ENCODE data around the gene CYB561.
A peak's percentile ranks its signal among the peaks of the same experiment; 100 is the strongest.

The CYB561 gene

DNA sequence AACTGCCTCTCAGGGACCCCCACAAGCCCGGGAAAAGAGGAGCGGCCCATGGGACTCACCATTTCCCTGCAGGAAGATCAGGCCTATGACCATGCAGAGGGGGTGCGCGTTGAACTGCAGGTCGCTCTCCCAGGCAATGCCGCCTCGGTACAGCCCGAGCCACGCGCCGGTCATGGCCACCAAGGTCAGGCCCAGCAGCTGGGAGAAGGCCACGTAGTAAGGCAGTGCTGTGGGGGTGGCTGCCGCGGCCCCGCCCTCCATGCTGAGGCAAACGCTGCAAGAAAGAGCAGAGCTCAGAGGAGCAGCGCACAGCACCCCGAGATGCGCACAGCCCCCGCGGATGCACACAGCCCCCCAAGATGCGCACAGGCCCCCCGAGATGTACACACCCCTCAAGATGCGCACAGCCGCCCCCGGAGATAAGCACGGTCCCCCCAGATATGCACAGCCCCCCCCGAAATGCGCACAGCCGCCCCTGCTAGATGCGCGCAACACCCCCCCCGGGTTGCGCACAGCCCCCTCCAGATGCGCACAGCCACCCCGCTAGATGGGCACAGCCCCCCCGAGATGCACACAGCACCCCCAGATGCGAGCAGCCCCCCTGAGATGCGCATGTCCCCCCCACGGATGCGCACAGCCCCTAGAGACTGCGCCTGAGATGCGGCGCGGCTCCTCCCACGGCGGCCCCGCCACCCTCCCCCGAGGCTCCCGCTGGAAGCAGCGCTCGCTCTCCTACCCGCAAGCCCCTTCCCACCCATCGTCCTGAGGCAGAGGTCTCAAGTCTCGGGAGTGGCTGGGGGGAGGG, 8.6 kb downstream of the CYB561 start:
- no peak overlapping the region for H3K4me3 ChIP-seq (ENCODE audit: low read depth, low read length)
- no peak for DNase-seq (ENCODE audit: low read depth)

DNA sequence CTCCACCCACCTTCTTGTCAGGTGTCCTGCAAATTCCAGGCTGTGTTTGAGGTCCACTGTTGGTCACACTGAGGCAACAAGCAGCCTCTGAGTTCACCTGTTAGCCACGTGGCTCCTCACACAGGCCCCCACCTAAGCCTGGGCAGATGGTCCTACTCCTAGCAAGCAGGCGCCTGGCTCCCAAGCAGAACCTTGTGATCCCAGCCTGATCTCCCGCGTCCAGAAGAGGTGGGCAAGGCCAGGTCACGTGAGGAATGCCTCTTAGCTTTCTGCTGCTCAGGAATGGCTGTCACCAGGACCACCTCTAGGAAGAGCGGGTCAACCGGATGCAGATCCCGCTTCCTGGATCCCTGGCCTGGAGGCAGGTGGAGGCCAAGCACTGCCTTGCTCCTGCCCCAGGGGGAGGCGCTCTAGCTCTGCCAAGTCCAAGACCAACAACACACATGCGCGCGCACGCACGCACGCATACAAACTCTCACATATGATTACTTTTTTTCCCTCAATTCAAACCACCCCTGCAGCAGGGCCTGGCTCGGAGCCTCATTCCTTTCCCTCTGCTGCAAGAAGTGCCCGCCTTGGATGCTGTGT, 9.5 kb downstream of the CYB561 start:
- no peak for DNase-seq (ENCODE audit: low read depth)
- H3K4me3 ChIP-seq (ENCODE audit: low read depth, low read length): no peak overlapping the region

DNA sequence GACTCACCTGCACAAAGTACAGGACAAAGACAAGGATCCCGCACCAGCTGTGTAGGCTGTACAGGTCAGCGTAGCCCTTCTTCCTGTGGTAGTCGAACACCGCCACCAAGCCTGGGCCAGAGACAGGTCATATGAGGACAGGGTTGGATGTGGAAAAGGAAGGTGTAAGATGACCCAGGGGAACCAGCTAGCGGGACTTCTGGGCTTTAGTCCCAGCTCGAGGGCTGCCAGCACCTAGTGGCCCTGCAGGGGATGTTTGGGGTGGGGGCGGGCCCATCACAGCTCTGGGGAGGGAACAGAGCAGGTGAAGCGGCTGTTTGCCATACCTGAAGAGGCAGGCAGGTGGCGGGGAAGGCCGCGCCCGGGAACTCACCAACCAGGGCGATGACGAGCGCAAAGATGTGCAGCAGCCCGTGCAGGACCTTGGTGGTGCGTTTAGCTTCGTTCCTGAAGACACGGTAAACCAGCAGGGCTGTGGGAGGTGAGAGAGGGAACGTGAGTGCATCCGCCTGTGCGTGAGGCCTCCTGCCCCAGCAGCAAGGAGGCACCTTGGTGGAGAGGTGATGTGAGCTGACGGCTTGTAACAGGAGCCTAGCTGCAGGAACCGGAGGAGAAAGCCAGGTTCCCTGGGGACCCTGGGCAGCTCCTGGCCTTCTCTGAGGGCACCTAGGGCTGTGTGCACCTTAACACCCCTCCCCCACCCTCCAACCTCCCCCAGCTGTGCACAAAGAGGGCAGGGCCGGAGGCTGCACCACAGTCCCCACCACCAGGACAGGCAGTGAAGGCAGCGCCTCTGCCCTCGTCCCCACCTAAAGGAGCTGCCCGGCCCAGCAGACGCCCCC, 10.2 kb downstream of the CYB561 start:
- H3K4me3 ChIP-seq (ENCODE audit: low read depth, low read length): no peak overlapping the region
- no peak for DNase-seq (ENCODE audit: low read depth)

DNA sequence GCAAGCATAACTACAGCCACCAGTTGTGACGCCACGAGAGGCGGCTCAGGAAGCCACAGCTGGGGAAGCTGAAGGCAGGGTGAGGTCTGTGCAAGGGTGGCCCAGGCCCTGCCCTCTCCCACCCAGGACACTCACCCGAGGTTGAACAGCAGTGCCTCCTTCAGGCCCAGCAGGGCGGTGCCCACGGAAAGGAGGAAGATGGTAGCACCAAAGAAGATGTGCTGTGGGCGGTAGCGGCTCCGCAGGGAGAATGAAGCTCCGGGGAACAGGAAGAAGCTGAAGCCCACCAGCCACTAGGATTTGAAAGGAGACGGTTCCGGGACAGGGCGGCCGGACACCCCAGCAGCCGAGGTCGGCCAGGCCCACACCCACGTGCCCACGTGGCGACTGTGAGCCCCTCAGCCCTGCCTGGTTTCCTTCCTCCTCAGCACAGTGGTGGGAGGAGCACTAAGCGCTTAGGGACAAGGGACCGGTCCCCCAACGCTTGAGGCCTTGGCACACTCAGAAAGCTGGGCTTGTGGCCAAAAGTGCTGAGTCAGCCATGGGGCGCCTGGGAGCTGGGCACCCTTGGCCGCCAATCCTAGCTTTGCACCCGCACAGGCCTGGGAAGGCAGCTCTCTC, 11.0 kb downstream of the CYB561 start:
- no peak for DNase-seq (ENCODE audit: low read depth)
- H3K4me3 ChIP-seq (ENCODE audit: low read depth, low read length): no peak overlapping the region

DNA sequence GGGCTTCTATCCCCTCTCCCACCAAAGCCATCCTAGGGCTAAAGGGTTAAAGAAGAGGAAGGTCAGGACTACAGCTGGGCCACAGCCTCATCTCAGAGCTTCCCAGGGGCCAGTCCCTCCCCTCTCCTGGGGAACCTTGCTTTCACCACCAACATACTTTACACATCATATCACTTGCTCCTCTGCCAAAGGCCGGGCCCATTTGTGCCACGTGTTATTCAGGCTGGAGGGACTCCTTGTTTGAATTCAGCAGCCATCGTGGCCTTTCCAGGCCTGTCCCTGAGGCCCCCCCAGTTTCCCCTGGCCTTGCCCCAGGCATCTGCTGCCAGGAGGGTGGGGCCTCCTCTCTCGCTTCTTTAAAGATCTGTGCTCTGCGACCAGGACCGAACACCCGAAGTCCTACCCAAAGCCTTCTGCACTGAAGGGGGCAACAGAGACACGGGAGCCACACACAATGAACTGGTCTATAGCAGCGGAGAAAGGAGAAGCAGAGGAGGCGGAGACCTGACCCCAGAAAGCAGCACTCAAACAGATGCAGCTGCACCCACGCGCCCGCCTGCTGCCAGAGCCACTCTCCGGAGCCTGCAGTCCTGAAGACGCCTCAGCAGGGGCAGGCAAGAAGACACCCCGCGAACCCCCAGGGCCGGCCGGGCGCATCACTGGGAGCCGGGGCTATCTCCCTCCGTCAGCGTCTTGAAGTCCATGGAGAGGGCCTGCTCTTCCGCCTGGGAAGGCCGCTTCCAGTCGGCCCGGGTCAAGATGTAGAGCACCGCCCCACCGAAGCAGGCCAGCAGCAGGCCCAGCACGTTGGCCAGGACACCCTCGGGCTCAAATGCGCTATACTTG, 12.1 kb downstream of the CYB561 start:
- peak; percentile 87 for DNase-seq (ENCODE audit: low read depth)
- H3K4me3 ChIP-seq (ENCODE audit: low read depth, low read length): no peak overlapping the region

DNA sequence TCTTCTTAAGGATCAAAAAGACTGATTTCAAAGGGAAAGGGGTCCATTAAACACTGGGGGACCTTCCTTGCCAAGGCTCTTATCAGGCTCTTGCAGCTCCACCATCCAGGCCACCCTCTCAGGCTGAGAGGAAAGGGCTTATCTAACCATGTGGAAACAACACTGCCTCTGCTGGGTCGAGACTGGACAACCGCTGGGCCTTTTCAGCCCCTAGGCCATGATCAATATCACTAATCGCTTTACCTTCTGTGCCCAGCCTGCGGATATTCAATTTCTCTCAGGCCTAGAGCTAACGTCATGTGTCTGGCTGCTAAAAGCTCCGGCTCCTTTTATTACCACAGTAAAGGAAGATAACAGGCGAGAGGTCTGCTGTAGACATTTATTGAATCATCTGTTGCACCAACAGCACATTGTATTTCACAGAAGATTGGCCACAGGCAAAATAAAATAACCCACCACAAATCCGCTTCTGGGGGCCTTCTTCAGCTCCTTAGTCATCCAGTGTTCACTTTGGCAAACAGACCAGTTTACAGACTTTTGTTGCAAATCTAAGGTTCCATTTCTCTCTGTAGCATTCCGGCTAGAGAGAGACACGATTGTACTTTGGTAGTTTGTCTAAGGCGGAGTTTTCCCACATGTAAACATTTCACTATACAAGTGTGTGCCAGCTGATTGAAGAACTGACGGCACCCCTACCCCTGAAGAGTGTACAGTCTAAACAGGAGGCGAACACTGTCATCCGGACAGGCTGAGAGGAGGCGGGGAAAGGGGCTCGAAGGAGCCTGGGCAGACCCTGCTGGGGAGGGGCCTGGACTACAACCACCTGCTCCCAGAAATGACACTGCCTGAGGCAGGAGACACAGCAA, 13.9 kb downstream of the CYB561 start:
- H3K4me3 ChIP-seq (ENCODE audit: low read depth, low read length): no peak overlapping the region
- peak; percentile 53 for DNase-seq (ENCODE audit: low read depth)

DNA sequence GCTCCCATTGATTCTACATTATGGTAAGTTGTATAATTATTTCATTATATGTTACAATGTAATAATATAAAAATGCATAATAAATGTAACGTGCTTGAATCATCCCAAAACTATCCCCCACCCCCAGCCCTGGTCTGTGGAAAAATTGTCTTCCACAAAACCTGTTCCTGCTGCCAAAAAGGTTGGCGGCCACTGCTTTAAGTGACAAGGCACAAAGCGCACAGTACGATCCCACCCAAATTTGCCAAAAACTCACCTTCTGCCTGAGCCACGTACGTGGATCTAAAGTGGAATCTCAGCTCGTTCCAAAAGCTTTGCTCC, 14.5 kb downstream of the CYB561 start:
- no peak for DNase-seq (ENCODE audit: low read depth)
- H3K4me3 ChIP-seq (ENCODE audit: low read depth, low read length): no peak overlapping the region

DNA sequence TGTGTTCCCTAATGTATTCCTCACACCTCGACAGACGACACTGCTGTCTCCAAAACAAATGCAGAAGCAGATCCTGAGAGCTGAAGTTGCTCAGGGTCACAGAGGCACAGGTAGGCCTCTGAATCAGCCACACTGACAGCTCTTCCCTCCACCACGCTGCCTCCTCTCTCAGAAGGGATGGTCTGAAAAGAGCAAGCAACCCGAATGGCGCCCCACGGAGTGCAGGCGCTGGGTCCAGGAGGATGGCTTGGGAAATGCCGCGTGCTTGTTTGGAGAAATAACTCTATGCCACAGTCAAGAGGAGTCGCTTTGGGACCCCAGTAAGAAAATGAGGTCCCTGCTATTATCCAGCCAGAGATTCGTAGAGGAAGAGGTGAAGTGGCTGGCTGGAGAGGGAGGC, 15.9 kb downstream of the CYB561 start:
- DNase-seq (ENCODE audit: low read depth): no peak

DNA sequence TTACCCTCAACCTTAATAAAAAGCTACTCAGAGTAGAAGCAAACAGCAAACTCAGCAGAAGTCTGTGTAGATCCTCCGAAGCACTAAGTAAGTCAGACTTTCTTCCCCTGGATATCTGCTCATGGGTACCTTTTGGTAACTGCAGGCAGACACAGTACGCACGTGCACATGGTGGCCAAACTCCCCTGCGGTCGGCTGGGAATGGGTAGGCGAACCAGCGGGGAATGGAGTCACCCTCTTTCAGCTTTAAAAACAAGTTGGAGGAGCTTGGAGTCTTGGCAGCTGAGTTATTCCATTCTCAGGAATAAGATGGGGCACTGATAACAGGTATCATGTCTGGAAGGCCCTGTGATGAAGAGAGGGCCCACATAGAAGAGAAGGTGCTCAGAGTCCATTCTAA, 16.3 kb downstream of the CYB561 start:
- H3K4me3 ChIP-seq (ENCODE audit: low read depth, low read length): no peak overlapping the region
- DNase-seq (ENCODE audit: low read depth): no peak

More for the DNA sequence above, 15.9 kb downstream of the CYB561 start:
- no peak overlapping the region for H3K4me3 ChIP-seq (ENCODE audit: low read depth, low read length)

DNA sequence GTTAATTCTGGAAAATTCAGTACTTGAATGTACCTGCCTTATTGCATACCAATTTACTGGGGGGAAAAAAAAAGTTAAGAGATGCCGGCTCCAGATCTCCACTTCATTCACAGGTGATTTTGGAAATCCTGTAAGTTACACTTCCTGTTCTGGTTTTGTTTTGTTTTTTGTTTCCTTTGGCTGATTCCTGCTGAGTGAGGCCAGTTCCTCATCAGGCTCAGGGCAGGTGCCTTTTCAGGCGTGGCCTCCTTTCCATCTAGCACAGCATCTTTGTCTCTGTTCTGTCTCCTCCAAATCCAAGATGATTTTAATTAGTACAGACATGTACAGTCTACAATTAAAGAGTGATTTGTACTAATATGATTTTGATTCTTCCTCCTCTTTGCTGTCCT, 19.2 kb downstream of the CYB561 start:
- no peak overlapping the region for H3K4me3 ChIP-seq (ENCODE audit: low read depth, low read length)
- DNase-seq (ENCODE audit: low read depth): no peak

DNA sequence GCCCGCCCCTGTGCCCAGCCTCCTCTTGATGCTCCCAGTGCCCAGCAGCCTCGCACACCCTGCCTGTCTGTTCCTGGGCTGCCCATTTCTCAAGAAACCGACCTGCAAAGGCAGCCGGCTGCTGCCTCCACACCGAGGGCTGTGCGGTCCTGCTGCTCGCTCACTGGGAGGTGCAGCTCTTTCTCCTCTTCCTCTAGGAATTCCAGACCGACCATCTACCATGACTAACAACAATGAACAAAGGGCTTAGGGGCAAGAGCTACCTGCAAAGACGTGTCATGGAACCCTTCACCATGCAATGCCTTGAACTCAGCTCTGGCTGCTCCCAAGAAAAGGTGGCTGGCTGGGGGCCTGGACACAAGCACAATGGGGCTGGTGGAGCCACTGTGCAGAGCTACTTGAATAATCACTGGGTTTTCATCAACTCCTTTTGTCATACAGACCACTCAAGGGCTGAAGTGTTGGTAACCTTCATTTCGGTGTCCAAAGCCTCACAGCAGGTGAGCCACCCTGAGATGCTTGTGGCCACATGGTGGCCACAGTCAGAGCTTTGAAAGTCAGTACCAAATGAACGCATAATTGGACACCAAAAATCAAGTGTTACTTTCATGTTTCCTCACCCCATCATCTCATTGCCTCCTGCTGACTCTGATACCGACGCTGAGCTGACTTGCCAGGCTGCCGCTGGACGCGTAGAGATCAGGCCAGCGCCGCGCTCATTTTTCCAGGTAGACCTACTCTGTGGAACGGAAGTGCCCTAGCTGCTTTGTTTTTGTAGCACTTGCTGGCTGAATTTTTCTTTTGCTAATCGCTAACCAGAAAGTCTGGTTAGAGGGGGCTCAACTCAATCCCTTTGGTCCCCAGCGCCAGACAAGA, 19.8 kb downstream of the CYB561 start:
- no peak for DNase-seq (ENCODE audit: low read depth)

DNA sequence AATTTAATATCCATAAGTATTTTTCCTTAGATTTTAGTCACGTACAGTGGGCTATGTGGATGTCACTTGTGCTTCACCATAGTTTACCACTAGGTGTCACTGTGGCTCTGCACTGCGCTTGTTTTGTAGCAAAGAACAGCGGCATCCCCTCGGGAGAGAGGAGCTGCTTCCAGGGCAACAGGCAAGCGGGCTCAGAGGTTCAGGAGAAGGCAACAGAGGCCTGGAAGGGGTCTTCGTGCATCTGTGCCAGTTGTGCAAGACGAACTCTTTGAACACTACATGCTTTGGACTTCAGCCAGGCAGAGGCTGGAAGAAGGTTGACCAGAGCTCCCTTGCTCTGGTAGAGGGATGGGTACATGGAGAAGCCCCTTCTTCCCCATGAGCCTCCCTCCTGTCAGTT, 20.6 kb downstream of the CYB561 start:
- no peak overlapping the region for H3K4me3 ChIP-seq (ENCODE audit: low read depth, low read length)
- DNase-seq (ENCODE audit: low read depth): peak; percentile 62

More for the DNA sequence above, 19.8 kb downstream of the CYB561 start:
- H3K4me3 ChIP-seq (ENCODE audit: low read depth, low read length): no peak overlapping the region

DNA sequence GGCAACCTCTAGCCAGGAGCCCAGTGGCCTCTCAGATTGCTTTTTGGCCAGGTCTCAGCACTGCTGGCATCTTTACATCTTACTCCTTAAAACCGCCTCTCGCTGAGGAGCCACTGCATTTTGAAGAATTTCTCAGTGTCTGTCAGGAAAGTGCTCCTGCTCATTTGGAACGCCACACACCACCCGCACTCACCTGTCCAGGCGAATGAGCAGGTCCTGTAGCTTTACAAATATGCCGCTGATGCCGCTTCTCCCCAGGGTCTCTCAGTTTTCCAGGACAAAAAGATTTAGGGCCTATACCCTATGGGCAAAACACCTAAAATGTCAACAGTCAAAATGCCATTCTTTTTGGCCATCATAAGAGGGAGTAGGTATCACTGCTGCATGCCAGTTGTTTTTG, 22.1 kb downstream of the CYB561 start:
- no peak for DNase-seq (ENCODE audit: low read depth)
- no peak overlapping the region for H3K4me3 ChIP-seq (ENCODE audit: low read depth, low read length)

DNA sequence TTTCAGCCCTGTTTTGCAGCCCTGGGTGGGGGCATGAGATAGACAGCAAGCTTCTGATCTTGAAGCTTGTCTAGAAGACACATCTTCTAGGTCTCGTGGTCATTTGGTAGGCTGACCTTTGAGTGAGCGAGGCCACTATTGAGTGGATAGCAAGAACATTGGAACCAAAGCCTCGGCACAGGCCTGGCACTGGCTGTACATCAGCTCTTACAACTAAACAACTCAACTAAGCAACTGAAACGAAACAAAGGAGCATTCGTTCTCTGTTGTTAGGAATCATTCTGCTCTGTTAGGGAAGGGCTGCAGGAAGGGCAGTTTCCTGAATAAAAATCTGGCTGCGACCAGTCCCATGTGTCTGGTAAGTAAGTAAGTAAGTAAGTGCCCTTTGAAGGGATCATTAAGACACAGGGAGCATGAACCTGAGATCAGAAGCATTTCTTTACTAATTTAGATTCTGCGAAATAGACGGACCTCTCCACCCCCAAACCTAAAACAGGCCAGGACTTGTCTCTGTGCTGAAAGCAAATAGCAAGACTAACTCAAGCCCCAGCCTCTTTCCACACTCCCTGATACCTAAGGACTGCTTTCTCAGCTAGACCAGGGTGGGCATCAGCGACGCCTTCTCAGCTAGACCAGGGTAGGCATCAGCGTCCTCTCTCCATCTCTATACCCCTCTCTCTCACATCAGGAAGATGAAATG, 22.7 kb downstream of the CYB561 start:
- H3K4me3 ChIP-seq (ENCODE audit: low read depth, low read length): no peak overlapping the region
- no peak for DNase-seq (ENCODE audit: low read depth)

DNA sequence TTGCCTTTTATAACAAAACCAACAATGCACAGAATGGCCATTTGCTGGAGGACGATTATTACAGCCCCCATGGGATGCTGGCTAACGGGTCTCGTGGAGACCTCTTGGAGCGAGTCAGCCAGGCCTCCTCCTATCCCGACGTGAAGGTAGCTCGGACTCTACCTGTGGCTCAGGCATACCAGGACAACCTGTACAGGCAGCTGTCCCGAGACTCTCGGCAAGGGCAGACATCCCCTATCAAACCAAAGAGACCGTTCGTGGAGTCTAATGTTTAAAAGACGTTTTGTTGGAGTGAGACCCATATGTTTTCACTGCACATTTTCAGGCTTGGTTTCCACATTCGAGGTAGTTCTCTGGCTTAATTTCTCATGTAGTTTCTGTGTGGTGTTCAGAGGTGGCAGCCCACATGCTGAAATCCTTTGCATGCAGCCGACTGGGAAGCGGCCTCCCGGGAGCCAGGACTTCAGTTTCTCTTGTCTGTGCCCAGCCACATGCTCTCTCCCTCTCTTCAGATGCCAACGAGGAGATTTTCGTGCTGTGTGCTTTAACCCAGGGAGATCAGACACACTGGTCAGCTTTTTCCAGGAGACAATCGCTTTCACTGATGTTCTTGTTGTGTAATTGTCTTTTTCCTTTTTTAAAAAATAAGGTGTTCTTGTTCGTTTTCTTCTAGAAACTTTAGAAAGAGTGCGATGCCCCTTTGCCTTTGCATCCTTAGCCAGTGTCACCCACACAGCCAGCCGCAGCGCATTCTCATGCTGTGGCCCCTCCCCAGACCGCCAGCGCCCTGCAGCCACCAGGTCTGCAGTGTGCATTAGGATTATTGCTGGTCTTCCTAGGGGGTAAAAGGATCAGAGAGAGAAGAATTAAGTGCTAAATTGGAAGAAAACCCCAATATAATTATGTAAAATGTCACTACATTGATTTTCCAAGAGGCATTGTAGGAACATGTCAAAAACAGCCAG, 24.1 kb downstream of the CYB561 start:
- no peak overlapping the region for H3K4me3 ChIP-seq (ENCODE audit: low read depth, low read length)
- no peak for DNase-seq (ENCODE audit: low read depth)
